ENCODE measurements around the gene ANK2.

- TF ChIP-seq CTCF (IDR thresholded peaks at IDR 0.05; ENCODE audit: insufficient read depth, low read length, poor library complexity, severe bottlenecking) = no peak
- no peak for TF ChIP-seq EZH2phosphoT487 (conservative IDR thresholded peaks at IDR 0.05; ENCODE audit: low read length)
Observed at GRCh38 chr4:113423631-113424030, 374.2 kb downstream of the ANK2 start.

Measured in SU-DHL-6 (cell line).